Naive thymus-derived CD4-positive, alpha-beta T cell (primary cell): ENCODE measurements around the gene TSPAN31. TPM values are rescaled to one million over a fixed set of nuclear protein-coding genes. Genes with fewer than 3 reads are reported as not detected.

Experiments used
- ATAC-seq: fragments of 150-1000 bp; cut with Tn5 transposase; 2 replicates; pipeline ENCODE4 v1.10.0; 2021; ENCODE audit warnings: mild to moderate bottlenecking, moderate library complexity
- CTCF ChIA-PET: fragments of 350-600 bp; sonication (Branson Sonifier 250); formaldehyde crosslinking; loops from one replicate; lab custom pipeline; 2021; ENCODE audit warnings: antibody characterized with exemption; lab: Charles Lee
- POLR2A ChIA-PET: fragments of 350-600 bp; sonication (Branson Sonifier 250); formaldehyde crosslinking; loops from one replicate; lab custom pipeline; 2021; ENCODE audit warnings: antibody characterized with exemption, inconsistent platforms; lab: Charles Lee
- DNase-seq, 9 donors: peaks; one replicate each; pipeline versions ENCODE4 v3.0.0 to v3.0.0-alpha.2; 2020 to 2022; ENCODE audit warnings: mixed read lengths in 1 of 9
- H3K27ac ChIP-seq: one replicate; pipeline ENCODE4 v1.7.0; 2013; ENCODE audit warnings: mild to moderate bottlenecking, low read depth, low read length, moderate library complexity
- H3K27me3 ChIP-seq, 2 donors: one replicate each; pipeline ENCODE4 v1.7.0; 2013; ENCODE audit warnings: low read length in 2 of 2, mild to moderate bottlenecking in 2 of 2, moderate library complexity in 2 of 2; ENCODE audit not compliant: control insufficient read depth in 2 of 2, insufficient read depth in 2 of 2
- H3K36me3 ChIP-seq, 3 experiments: 1 replicate in 2 of 3; 2 replicates in 1 of 3; pipeline ENCODE4 v1.7.0; 2013; ENCODE audit warnings: low read length in 3 of 3, mild to moderate bottlenecking in 3 of 3, moderate library complexity in 1 of 3; ENCODE audit not compliant: insufficient read depth in 3 of 3, control insufficient read depth in 2 of 3
- H3K4me1 ChIP-seq, 2 donors: one replicate each; pipeline ENCODE4 v1.7.0; 2013; ENCODE audit warnings: low read length in 2 of 2, mild to moderate bottlenecking in 2 of 2, moderate library complexity in 1 of 2; ENCODE audit not compliant: control insufficient read depth in 2 of 2, insufficient read depth in 2 of 2
- H3K4me3 ChIP-seq: 2 replicates; pipeline ENCODE4 v1.7.0; 2013; ENCODE audit warnings: mild to moderate bottlenecking, low read length
- H3K9me3 ChIP-seq, 3 experiments: 1 replicate in 2 of 3; 2 replicates in 1 of 3; pipeline ENCODE4 v1.7.0; 2013; ENCODE audit warnings: low read length in 3 of 3; ENCODE audit not compliant: control insufficient read depth in 2 of 3
- H3K27ac Mint-ChIP-seq, 9 donors: one replicate each; pipeline ENCODE4 v1.8.0; 2020 to 2022; ENCODE audit warnings: mixed read lengths in 9 of 9, mild to moderate bottlenecking in 8 of 9, moderate library complexity in 5 of 9, inconsistent platforms in 2 of 9
- H3K27me3 Mint-ChIP-seq, 5 donors: one replicate each; pipeline ENCODE4 v1.8.0; 2021 to 2022; ENCODE audit warnings: mixed read lengths in 5 of 5, mild to moderate bottlenecking in 1 of 5
- H3K36me3 Mint-ChIP-seq, 5 donors: one replicate each; pipeline ENCODE4 v1.8.0; 2020 to 2022; ENCODE audit warnings: mixed read lengths in 5 of 5, mild to moderate bottlenecking in 3 of 5, inconsistent platforms in 1 of 5
- H3K4me1 Mint-ChIP-seq, 7 donors: one replicate each; pipeline ENCODE4 v1.8.0; 2020 to 2022; ENCODE audit warnings: mixed read lengths in 7 of 7, mild to moderate bottlenecking in 3 of 7, inconsistent platforms in 1 of 7
- H3K4me3 Mint-ChIP-seq, 10 donors: one replicate each; pipeline ENCODE4 v1.8.0; 2020 to 2022; ENCODE audit warnings: mild to moderate bottlenecking in 10 of 10, mixed read lengths in 10 of 10, moderate library complexity in 6 of 10, inconsistent platforms in 2 of 10
- H3K9me3 Mint-ChIP-seq, 11 donors: one replicate each; pipeline ENCODE4 v1.8.0; 2020 to 2022; ENCODE audit warnings: mixed read lengths in 11 of 11, mild to moderate bottlenecking in 4 of 11, inconsistent platforms in 1 of 11, moderate library complexity in 1 of 11
- intact Hi-C, 2 donors: fragments of 100-400 bp; cut with micrococcal nuclease; formaldehyde crosslinking; loops; one replicate each; pipeline ENCODE4 v1.15.1; 2023
- polyA plus RNA-seq, 2 donors: library from polyadenylated mRNA; unstranded; fragments of 300-500 nt; fragmentation: Illumina TruSeq; gene quantifications; one replicate each; pipeline ENCODE4 v1.2.3, GENCODE V29; 2021
- total RNA-seq, 6 experiments: library from RNA in 5 of 6; stranded (reverse) in 5 of 6; gene quantifications; 1 replicate in 5 of 6; 2 replicates in 1 of 6; pipeline ENCODE4 v1.2.3 and lab custom pipeline; 2021 to 2026

TSPAN31 gene
- total and polyA plus RNA-seq, 7 experiments from 2014 or later, result 12.3 to 50.5 (median 23.2) TPM

DNA sequence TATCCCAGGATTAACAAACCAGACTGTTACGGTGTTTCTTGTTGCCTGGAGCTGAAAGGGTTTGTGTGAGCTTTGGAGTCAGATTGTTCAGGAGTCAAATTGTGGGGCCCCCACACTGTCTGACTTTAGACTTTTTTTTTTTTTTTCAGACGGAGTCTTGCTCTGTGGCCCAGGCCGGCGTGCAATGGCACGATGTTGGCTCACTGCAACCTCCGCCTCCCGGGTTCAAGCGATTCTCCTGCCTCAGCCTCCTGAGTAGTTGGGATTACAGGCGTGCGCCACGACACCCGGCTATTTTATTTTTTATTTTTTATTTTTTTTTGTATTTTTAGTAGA, 38.6 kb downstream of the TSPAN31 start:
- Histone ChIP-seq H3K27ac (peak overlapping the region; percentile 85), H3K4me3 (peak overlapping the region; percentile 97), H3K27me3 (no peaks in the 10 kb centered on the region), H3K36me3 (peaks cover 10 to 36% (median 17%) of the 10 kb centered on the region in 3 experiments), H3K4me1 (peaks cover 36 to 40% of the 10 kb centered on the region in 2 donors), H3K9me3 (no peaks in the 10 kb centered on the region)
- Mint-ChIP-seq H3K36me3 (peaks cover 5 to 15% (median 11%) of the 10 kb centered on the region in 5 donors), H3K4me3 (peak overlapping the region; percentile 96 to 100 (median 99)), H3K27me3 (no peaks in the 10 kb centered on the region), H3K9me3 (peaks cover 0 to 8% (median 0%) of the 10 kb centered on the region in 11 donors), H3K4me1 (peaks cover 21 to 64% (median 47%) of the 10 kb centered on the region in 7 donors), H3K27ac (peak overlapping the region in 8 of 9 donors; percentile 95 to 100 (median 99))
- intact Hi-C loops, result loop anchor here in 1 of 2 donors (2.0 kb wide), 1 partner anchor 63 kb away; the partner anchor contains the start of gene CTDSP2
- no peak for ATAC-seq
- DNase-seq, result no peak
- POLR2A ChIA-PET, result interaction anchor here (0.9 to 2.6 kb wide), 8 partner anchors 11 to 114 kb away, joined by 3 to 8 read pairs (median 7); partner anchors contain the start of genes EEF1AKMT3 and METTL1
- CTCF ChIA-PET, result interaction anchor here (0.7 to 2.8 kb wide), 11 partner anchors 10 to 125 kb away, joined by 3 to 10 read pairs (median 3); partner anchors contain the start of genes EEF1AKMT3 and METTL1

DNA sequence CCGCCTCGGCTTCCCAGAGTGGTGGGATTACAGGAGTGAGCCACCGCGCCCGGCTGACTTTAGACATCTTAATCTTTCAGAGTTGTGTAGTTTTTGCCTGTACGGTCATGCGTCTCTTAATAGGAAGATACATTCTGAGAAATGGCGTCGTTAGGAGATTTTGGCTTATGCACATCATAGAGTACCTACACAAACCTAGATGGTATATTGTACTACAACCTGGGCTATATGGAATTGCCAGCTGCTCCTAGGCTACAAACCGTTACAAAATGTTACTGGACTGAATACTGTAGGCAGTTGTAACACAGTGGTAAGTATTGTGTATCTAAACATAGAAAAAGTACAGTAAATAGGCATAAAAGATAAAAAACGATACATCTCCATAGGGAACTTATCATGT, 39.0 kb downstream of the TSPAN31 start:
- ATAC-seq, result no peak
- Histone ChIP-seq H3K4me1 (peaks cover 36 to 40% of the 10 kb centered on the region in 2 donors), H3K36me3 (peaks cover 10 to 40% (median 17%) of the 10 kb centered on the region in 3 experiments), H3K27me3 (no peaks in the 10 kb centered on the region), H3K4me3 (no peak overlapping the region), H3K9me3 (no peaks in the 10 kb centered on the region), H3K27ac (no peak overlapping the region)
- peaks cover 0 to 8% (median 0%) of the 10 kb centered on the region in 11 donors for H3K9me3 Mint-ChIP-seq
- CTCF ChIA-PET, result interaction anchor here (0.6 to 1.7 kb wide), 7 partner anchors 11 to 121 kb away, joined by 3 to 7 read pairs (median 3); no protein-coding TSS in a partner anchor
- H3K4me3 Mint-ChIP-seq, result peak overlapping the region; percentile 71 to 100 (median 82)
- POLR2A ChIA-PET, result interaction anchor here (0.7 to 2.2 kb wide), 4 partner anchors 9 to 114 kb away, joined by 3 to 8 read pairs (median 4); partner anchors contain the start of genes EEF1AKMT3 and METTL1
- DNase-seq, result no peak
- H3K27me3 Mint-ChIP-seq, result no peaks in the 10 kb centered on the region
- peaks cover 21 to 61% (median 47%) of the 10 kb centered on the region in 7 donors for H3K4me1 Mint-ChIP-seq
- intact Hi-C loops, result loop anchor here in 1 of 2 donors (2.0 kb wide), 1 partner anchor 63 kb away; the partner anchor contains the start of gene CTDSP2
- peak overlapping the region in 6 of 9 donors; percentile 45 to 99 (median 58) for H3K27ac Mint-ChIP-seq
- H3K36me3 Mint-ChIP-seq, result peaks cover 5 to 18% (median 11%) of the 10 kb centered on the region in 5 donors

DNA sequence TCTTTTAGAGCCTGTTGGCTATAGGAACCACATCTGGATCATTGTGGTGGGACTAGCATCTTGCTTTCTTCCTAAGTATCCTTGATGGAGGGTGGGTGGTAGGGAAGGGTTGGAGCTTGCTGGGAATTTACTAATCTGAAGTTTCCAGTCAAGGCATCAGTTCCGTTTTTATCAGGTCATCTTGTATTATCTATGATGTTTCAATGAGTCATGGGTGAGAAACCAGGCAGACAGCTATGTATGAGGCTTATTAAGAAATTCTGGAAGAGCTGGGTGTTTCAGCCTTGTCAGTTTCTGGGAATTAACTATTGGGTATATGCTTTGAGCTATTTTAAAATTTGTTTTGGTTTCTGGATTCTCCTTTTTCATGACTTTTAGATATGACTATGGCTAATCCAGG, 49.1 kb downstream of the TSPAN31 start:
- ATAC-seq, result no peak
- Histone ChIP-seq H3K4me1 (peaks cover 0 to 3% of the 10 kb centered on the region in 2 donors), H3K27ac (no peak overlapping the region), H3K4me3 (no peak overlapping the region), H3K27me3 (no peaks in the 10 kb centered on the region), H3K36me3 (peaks cover 10 to 71% (median 10%) of the 10 kb centered on the region in 3 experiments), H3K9me3 (no peaks in the 10 kb centered on the region)
- ChIA-PET POLR2A (interaction anchor here (0.7 kb wide), 1 partner anchor 38 kb away, joined by 3 read pairs; no protein-coding TSS in a partner anchor), CTCF (interaction anchor here (0.8 to 1.3 kb wide), 6 partner anchors 9 to 34 kb away, joined by 3 to 6 read pairs (median 3); partner anchors contain the start of gene AVIL)
- H3K36me3 Mint-ChIP-seq, result peaks cover 0 to 38% (median 17%) of the 10 kb centered on the region in 5 donors
- H3K4me1 Mint-ChIP-seq, result peaks cover 0 to 16% (median 4%) of the 10 kb centered on the region in 7 donors
- intact Hi-C loops, result no loop called here
- H3K4me3 Mint-ChIP-seq, result no peak overlapping the region
- H3K27ac Mint-ChIP-seq, result peak overlapping the region in 1 of 9 donors; percentile 43
- no peaks in the 10 kb centered on the region for H3K9me3 Mint-ChIP-seq
- DNase-seq, result no peak
- H3K27me3 Mint-ChIP-seq, result no peaks in the 10 kb centered on the region

DNA sequence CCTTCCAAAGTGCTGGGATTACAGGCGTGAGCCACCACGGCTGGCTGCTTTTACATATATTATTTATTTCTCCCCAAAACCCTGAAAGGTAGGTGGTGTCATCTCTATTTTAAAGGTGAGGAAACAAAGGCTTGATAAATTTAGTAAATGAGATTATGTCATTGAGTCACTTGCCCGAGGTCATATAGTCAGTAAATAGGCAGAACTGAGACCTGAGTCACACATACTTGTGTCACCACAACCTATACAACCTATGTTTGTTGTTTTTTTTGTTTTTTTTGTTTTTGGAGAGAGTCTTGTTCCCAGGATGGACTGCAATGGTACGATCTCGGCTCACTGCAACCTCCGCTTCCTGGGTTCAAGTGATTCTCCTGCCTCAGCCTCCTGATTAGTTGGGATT, 50.5 kb downstream of the TSPAN31 start:
- Histone ChIP-seq H3K27me3 (no peaks in the 10 kb centered on the region), H3K4me1 (peaks cover 0 to 3% of the 10 kb centered on the region in 2 donors), H3K36me3 (peaks cover 10 to 74% (median 19%) of the 10 kb centered on the region in 3 experiments), H3K4me3 (no peak overlapping the region), H3K27ac (no peak overlapping the region), H3K9me3 (no peaks in the 10 kb centered on the region)
- Mint-ChIP-seq H3K4me1 (peaks cover 0 to 19% (median 1%) of the 10 kb centered on the region in 7 donors), H3K27me3 (no peaks in the 10 kb centered on the region), H3K9me3 (no peaks in the 10 kb centered on the region), H3K4me3 (no peak overlapping the region), H3K27ac (peak overlapping the region in 1 of 9 donors; percentile 56), H3K36me3 (peaks cover 0 to 43% (median 21%) of the 10 kb centered on the region in 5 donors)
- CTCF ChIA-PET, result no interaction called here
- POLR2A ChIA-PET, result no interaction called here
- intact Hi-C loops, result no loop called here
- ATAC-seq (no peak), DNase-seq (no peak)

DNA sequence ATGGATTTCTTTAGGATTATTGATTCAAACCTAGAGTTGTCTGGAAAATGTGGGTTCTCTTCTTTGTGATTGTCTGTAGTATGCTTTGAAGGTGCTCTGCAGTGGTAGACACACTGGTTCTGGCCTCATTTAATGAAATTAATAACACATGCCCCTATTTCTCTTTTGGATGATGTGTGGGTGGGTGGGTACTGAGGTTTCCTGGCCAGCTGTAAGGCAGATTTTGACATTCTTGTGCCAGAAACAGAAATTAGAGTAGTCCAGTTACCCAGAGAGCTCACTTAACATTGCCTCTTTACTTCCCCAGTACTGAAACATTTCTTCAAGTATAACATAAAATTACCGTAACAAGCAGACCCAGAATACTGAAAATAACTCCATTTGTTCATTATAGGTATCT, 52.2 kb downstream of the TSPAN31 start:
- DNase-seq, result no peak
- ChIA-PET POLR2A (no interaction called here), CTCF (interaction anchor here (1.2 kb wide), 1 partner anchor 62 kb away, joined by 5 read pairs; no protein-coding TSS in a partner anchor)
- Histone ChIP-seq H3K36me3 (peaks cover 10 to 77% (median 19%) of the 10 kb centered on the region in 3 experiments), H3K4me1 (no peaks in the 10 kb centered on the region), H3K4me3 (no peak overlapping the region), H3K27me3 (no peaks in the 10 kb centered on the region), H3K27ac (no peak overlapping the region), H3K9me3 (no peaks in the 10 kb centered on the region)
- Mint-ChIP-seq H3K27me3 (no peaks in the 10 kb centered on the region), H3K36me3 (peaks cover 0 to 41% (median 19%) of the 10 kb centered on the region in 5 donors), H3K27ac (peak overlapping the region in 2 of 9 donors; percentile 7 to 39), H3K4me1 (peaks cover 0 to 15% (median 0%) of the 10 kb centered on the region in 7 donors), H3K9me3 (no peaks in the 10 kb centered on the region), H3K4me3 (no peak overlapping the region)
- ATAC-seq, result no peak
- intact Hi-C loops, result no loop called here

DNA sequence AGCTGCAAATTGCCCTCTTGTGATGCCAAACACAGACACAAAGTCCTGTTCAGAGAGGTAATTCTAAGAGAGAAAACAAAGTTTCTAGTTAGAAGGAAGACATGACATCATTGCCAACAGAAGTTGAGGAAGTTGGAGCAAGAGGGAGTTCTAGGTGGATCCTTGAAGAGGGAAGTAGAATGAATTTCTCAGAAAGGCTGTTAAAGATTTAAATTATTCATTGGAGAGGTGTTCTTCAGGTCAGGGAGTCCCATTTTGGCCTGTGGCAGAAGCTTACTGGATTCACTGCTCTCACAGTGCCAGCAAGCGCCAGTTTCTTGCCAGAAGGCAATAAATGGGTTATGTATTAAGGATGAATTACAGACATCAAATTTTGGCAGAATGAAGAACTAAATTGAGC, 53.1 kb downstream of the TSPAN31 start:
- DNase-seq, result no peak
- H3K36me3 ChIP-seq, result peaks cover 10 to 77% (median 19%) of the 10 kb centered on the region in 3 experiments
- POLR2A ChIA-PET, result interaction anchor here (0.6 to 1.3 kb wide), 3 partner anchors 11 to 45 kb away, joined by 4 to 5 read pairs (median 4); no protein-coding TSS in a partner anchor
- no peaks in the 10 kb centered on the region for H3K9me3 ChIP-seq
- CTCF ChIA-PET, result no interaction called here
- Mint-ChIP-seq H3K9me3 (no peaks in the 10 kb centered on the region), H3K4me1 (peaks cover 0 to 15% (median 0%) of the 10 kb centered on the region in 7 donors), H3K27me3 (no peaks in the 10 kb centered on the region), H3K4me3 (no peak overlapping the region), H3K36me3 (peaks cover 5 to 43% (median 18%) of the 10 kb centered on the region in 5 donors), H3K27ac (peak overlapping the region in 1 of 9 donors; percentile 52)
- H3K27me3 ChIP-seq, result no peaks in the 10 kb centered on the region
- no peak overlapping the region for H3K4me3 ChIP-seq
- H3K4me1 ChIP-seq, result no peaks in the 10 kb centered on the region
- intact Hi-C loops, result no loop called here
- no peak for ATAC-seq
- no peak overlapping the region for H3K27ac ChIP-seq
